NB4 (cell line): ENCODE results near the gene CCDC106.

Source experiments
- DNase-seq: peaks from one replicate; pipeline ENCODE4 v3.0.0; 2010; ENCODE audit warnings: low read depth
- H3K4me3 ChIP-seq: one replicate; pipeline ENCODE4 v1.5.1; 2011; ENCODE audit warnings: mild to moderate bottlenecking, low read depth, low read length, moderate library complexity
- CTCF ChIP-seq: IDR thresholded peaks from one replicate; pipeline ENCODE4 v1.5.1; 2012; ENCODE audit warnings: low read depth, low read length
- MYC ChIP-seq: IDR thresholded peaks from 2 replicates; pipeline ENCODE4 v1.6.1; 2011; ENCODE audit warnings: low read depth, low read length
- POLR2A ChIP-seq: IDR thresholded peaks from 2 replicates; pipeline ENCODE4 v1.6.1; 2011; ENCODE audit warnings: mild to moderate bottlenecking; ENCODE audit not compliant: insufficient read length; ENCODE audit errors: extremely low read depth
- TF ChIP-seq, protein P1 (sequence below): IDR thresholded peaks from 2 replicates; pipeline ENCODE4 v1.6.1; 2011; ENCODE audit warnings: low read depth, low read length

Gene CCDC106

GRCh38 chr19:55632463-55632834 is 15.6 kb upstream of the CCDC106 start:
- TF ChIP-seq POLR2A = no peak
- TF ChIP-seq CTCF = peak; percentile 59
- TF ChIP-seq, protein P1, sequence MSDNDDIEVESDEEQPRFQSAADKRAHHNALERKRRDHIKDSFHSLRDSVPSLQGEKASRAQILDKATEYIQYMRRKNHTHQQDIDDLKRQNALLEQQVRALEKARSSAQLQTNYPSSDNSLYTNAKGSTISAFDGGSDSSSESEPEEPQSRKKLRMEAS = no peak
- no peak for TF ChIP-seq MYC
- DNase-seq = peak; percentile 91
- H3K4me3 ChIP-seq = no peak overlapping the region

DNA sequence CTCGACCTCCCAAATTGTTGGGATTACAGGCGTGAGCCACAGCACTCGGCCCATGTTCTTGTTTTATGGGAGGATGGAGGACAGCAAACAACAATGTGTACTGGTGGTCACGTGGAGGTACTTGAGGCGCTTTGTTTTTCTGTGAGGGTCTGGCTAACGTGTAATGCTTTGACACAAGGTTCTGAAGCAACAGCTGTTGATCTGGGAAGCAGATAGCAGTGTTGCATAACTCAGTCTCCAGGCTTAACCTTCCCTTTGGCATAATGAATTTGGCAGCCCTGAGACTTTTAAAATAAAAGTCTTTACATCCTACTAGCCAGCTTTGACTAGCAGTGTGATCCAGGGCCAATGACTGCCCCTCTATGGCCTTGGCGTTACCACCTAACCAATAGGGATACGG is 14.2 kb upstream of the CCDC106 start:
- TF ChIP-seq POLR2A (no peak), MYC (no peak), CTCF (no peak)
- TF ChIP-seq, protein P1 = no peak
- no peak for DNase-seq
- H3K4me3 ChIP-seq = no peak overlapping the region

GRCh38 chr19:55635334-55635717 is 12.7 kb upstream of the CCDC106 start:
- DNase-seq = no peak
- H3K4me3 ChIP-seq = peak overlapping the region; percentile 94
- TF ChIP-seq POLR2A = no peak
- no peak for TF ChIP-seq CTCF
- TF ChIP-seq MYC = no peak
- TF ChIP-seq, protein P1 = no peak

DNA sequence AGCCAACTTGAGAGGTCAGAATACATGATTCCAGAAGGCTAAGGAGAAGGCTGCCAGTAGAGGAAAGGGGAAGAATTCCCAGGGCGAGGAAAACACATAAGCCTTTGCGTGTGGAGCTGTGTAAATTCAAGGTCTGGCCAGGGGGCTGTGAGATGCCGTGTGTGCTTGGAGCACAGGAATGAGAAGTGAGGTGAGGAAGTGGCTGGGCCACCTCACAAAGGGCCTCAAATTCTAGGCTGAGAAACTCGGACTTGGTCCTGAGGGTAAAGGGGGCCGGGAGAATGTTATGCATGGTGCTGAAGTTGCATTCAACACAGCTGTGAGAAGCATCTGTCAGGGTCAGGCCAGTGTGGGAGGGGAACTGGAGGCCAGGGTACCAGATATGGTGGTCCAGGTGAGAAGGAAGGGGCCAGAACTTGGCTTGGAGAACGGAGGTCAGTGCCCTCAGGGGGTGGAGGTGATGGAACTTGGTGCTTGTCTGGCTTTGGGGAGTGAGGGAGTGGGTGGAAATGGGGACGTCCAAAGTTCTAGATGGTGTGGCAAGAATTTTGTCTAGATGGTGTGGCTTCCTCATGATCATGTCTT is 12.1 kb upstream of the CCDC106 start:
- DNase-seq = no peak
- TF ChIP-seq CTCF = no peak
- H3K4me3 ChIP-seq = peak overlapping the region; percentile 94

DNA sequence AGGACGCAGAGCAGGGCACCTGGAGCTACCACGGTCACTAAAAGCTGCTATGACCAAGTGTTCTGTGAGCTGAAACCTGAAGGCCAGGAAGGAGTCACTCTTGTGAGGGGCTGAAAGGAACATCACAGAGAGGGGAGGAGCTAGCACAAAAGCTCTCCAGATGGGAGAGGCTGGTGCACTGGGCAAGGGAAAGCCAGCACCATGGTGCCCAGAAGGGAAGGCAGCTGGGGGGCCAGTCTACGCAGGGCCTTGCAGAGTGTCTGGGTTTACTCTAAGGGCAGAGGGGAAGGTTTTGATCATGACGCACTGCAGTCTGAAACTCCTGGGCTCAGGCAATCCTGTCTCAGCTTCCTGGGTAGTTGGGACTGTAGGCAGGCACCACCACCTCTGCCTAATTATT is 11.3 kb upstream of the CCDC106 start:
- H3K4me3 ChIP-seq = no peak overlapping the region
- TF ChIP-seq CTCF (no peak), MYC (no peak), POLR2A (no peak)
- TF ChIP-seq, protein P1 = no peak

DNA sequence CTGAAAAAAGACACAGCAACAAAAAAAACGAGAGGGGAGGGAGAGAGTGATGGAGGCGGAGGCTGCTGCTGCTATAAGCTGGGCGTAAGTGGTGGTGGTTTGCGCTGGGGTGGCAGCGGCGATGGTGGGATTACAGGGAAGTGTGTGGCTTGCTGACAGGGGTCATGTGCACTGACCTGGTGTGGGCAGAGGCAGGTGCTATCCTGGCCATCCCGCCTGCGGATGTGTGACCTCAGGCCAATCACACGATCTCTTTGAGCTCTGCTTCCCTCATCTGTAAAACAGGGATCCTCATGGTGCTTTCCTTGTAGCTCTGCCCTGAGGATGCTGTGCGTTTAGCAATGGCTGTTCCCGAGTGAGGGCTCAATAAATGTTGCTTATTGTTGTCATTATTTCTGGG is 10.5 kb upstream of the CCDC106 start:
- no peak overlapping the region for H3K4me3 ChIP-seq
- DNase-seq = no peak
- TF ChIP-seq, protein P1 = no peak
- no peak for TF ChIP-seq MYC
- no peak for TF ChIP-seq CTCF
- no peak for TF ChIP-seq POLR2A

More for the DNA sequence above, 11.3 kb upstream of the CCDC106 start:
- no peak for DNase-seq
